Body of pancreas (tissue), 4 donors: ENCODE data around the gene ACTL8. TPM values are rescaled to one million over a fixed set of nuclear protein-coding genes. Genes with fewer than 3 reads are reported as not detected.

Experiments used
- ATAC-seq: fragments of 150-250 bp; one replicate; pipeline ENCODE4 v1.9.1; 2016
- DNase-seq, 4 donors: peaks; one replicate each; pipeline ENCODE4 v3.0.0-alpha.2; 2019
- H3K27ac ChIP-seq, 4 donors: fragments of 200-600 bp; sonication (generic); 1 replicate in 3 of 4; 2 replicates in 1 of 4; pipeline versions ENCODE4 v1.5.1 to v1.6.1; 2016 to 2019; ENCODE audit warnings: mild to moderate bottlenecking in 1 of 4, mixed read lengths in 1 of 4, moderate library complexity in 1 of 4
- H3K27me3 ChIP-seq, 2 donors: fragments of 200-600 bp; sonication (generic); one replicate each; pipeline ENCODE4 v1.6.0; 2016; ENCODE audit warnings: mild to moderate bottlenecking in 1 of 2
- H3K36me3 ChIP-seq, 2 donors: fragments of 200-600 bp; sonication (generic); replicated peaks in 1 of 2; 2 replicates each; pipeline ENCODE4 v1.5.1; 2016; ENCODE audit warnings: low read depth in 2 of 2; ENCODE audit not compliant: insufficient read depth in 1 of 2
- H3K4me1 ChIP-seq: fragments of 200-600 bp; sonication (generic); one replicate; pipeline ENCODE4 v1.6.0; 2016
- H3K4me3 ChIP-seq, 2 donors: fragments of 200-600 bp; sonication (generic); 1 replicate in 1 of 2; 2 replicates in 1 of 2; pipeline ENCODE4 v1.5.1; 2016 to 2019
- H3K9me3 ChIP-seq, 3 donors: fragments of 200-600 bp; sonication (generic); 1 replicate in 2 of 3; 2 replicates in 1 of 3; pipeline ENCODE4 v1.5.1; 2016
- POLR2A ChIP-seq, 3 donors: fragments of 450-650 bp; IDR thresholded peaks; one replicate each; pipeline ENCODE4 v1.6.1; 2016; ENCODE audit warnings: antibody characterized with exemption in 3 of 3, mild to moderate bottlenecking in 2 of 3
- WGBS, 2 donors: methylation state at CpG; one replicate each; pipeline ENCODE4 v1.1.5; 2017; 5-methylcytosine and 5-hydroxymethylcytosine counted together
- intact Hi-C: fragments of 100-400 bp; cut with DNase I; formaldehyde crosslinking; loops from one replicate; pipeline ENCODE4 v1.15.1; 2023
- total RNA-seq, 2 donors: library from RNA; depleted of rRNA; stranded (reverse); fragments of >200 nt; gene quantifications; one replicate each; pipeline ENCODE4 v1.1.0, GENCODE V29; 2016
- TF ChIP-seq, protein P1 (sequence below), 7 experiments: fragments of 450-650 bp in 4 of 7; fragments of 200-600 bp in 3 of 7; sonication (generic) in 3 of 7; IDR thresholded peaks; one replicate each; pipeline ENCODE4 v1.5.1; 2016 to 2019; ENCODE audit warnings: antibody characterized with exemption in 7 of 7

The ACTL8 gene
- total RNA-seq, 2 donors from 2014 or later: not detected

- Histone ChIP-seq H3K36me3 (no peaks in the 10 kb centered on the region), H3K27ac (no peak overlapping the region), H3K9me3 (no peaks in the 10 kb centered on the region), H3K27me3 (no peaks in the 10 kb centered on the region), H3K4me1 (no peaks in the 10 kb centered on the region), H3K4me3 (no peak overlapping the region)
- DNase-seq (no peak), ATAC-seq (no peak)
- intact Hi-C loops: no loop called here
- TF ChIP-seq, protein P1, sequence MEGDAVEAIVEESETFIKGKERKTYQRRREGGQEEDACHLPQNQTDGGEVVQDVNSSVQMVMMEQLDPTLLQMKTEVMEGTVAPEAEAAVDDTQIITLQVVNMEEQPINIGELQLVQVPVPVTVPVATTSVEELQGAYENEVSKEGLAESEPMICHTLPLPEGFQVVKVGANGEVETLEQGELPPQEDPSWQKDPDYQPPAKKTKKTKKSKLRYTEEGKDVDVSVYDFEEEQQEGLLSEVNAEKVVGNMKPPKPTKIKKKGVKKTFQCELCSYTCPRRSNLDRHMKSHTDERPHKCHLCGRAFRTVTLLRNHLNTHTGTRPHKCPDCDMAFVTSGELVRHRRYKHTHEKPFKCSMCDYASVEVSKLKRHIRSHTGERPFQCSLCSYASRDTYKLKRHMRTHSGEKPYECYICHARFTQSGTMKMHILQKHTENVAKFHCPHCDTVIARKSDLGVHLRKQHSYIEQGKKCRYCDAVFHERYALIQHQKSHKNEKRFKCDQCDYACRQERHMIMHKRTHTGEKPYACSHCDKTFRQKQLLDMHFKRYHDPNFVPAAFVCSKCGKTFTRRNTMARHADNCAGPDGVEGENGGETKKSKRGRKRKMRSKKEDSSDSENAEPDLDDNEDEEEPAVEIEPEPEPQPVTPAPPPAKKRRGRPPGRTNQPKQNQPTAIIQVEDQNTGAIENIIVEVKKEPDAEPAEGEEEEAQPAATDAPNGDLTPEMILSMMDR (IDR thresholded peaks at IDR 0.05): no peak
- no peak for TF ChIP-seq POLR2A (IDR thresholded peaks at IDR 0.05)
- 47 to 50% methylated on average over 10 of the region's 10 CpGs for WGBS, 2 donors
Measured at GRCh38 chr1:17805869-17806684, 50.9 kb downstream of the ACTL8 start.

DNA sequence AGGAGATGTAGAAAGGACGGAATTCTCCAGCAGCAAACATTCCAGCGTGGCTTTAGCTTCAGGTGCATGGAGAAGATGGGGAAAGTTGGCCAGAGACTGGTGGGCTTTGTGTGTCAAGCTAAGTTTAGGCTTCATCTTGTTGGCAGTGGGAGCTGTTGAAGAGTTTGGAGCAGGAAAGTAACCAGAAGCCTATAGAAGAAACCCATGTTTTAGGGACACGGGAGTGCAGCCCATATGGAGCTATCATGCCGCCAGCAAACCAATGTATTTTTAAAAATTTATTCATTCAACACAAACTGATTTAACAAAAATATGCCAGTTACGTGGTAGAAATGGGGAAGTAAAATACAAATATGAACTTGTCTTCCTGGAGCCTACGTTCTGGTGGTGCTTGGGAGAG is 53.7 kb downstream of the ACTL8 start:
- WGBS, 2 donors: 67 to 70% methylated on average over 6 of the region's 6 CpGs
- intact Hi-C loops: no loop called here
- no peak overlapping the region for H3K4me3 ChIP-seq
- no peak overlapping the region for H3K27ac ChIP-seq
- H3K9me3 ChIP-seq: no peaks in the 10 kb centered on the region
- no peaks in the 10 kb centered on the region for H3K4me1 ChIP-seq
- ATAC-seq (no peak), DNase-seq (no peak)
- H3K36me3 ChIP-seq: no peaks in the 10 kb centered on the region
- H3K27me3 ChIP-seq: no peaks in the 10 kb centered on the region
- no peak for TF ChIP-seq POLR2A (IDR thresholded peaks at IDR 0.05)
- TF ChIP-seq, protein P1 (IDR thresholded peaks at IDR 0.05): no peak

DNA sequence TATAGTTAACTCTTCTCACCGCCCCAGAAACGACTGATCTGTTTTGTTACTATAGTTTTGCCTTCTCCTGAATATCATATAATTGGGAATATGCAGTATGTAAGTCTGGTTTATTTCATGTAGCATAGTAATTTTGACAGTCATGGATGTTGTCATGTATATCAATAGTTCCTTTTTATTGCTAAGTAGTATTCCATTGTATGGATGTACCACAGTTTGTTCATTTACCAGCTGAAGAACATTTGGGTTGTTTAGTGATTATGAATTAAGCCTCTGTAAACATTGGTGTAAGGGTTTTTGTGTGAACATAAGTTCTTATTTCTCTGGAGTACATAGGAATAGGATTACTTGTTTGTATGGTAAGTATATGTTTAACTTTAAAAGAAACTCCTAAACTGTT is 55.5 kb downstream of the ACTL8 start:
- DNase-seq: no peak

DNA sequence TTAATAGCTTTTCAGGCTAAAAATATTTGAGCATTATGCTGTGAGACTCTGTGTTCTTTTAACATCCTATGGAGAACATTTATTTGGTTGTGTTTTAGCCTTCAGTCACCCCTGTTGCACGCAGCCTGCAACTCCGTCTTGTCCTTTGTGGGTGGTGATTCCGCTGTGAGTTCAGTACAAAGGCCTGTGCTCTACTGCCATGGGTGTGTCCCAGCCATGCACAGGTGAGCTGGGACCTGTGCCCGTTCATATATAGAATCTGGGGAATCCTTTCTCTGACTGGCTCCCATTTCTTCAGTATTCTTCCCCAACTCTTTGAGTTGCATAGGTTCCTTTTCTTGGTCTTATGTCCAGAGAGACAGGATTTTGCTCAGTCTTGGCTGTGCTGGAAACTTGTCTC is 61.4 kb downstream of the ACTL8 start:
- ATAC-seq: no peak
- 79 to 83% methylated on average over 4 of the region's 4 CpGs for WGBS, 2 donors
- Histone ChIP-seq H3K27me3 (no peaks in the 10 kb centered on the region), H3K4me3 (no peak overlapping the region), H3K27ac (no peak overlapping the region), H3K36me3 (no peaks in the 10 kb centered on the region), H3K9me3 (no peaks in the 10 kb centered on the region), H3K4me1 (no peaks in the 10 kb centered on the region)
- intact Hi-C loops: no loop called here
- no peak for TF ChIP-seq POLR2A (IDR thresholded peaks at IDR 0.05)
- TF ChIP-seq, protein P1 (IDR thresholded peaks at IDR 0.05): no peak
- no peak for DNase-seq

More for the DNA sequence above, 55.5 kb downstream of the ACTL8 start:
- Histone ChIP-seq H3K27ac (no peak overlapping the region), H3K4me1 (no peaks in the 10 kb centered on the region), H3K4me3 (no peak overlapping the region), H3K27me3 (no peaks in the 10 kb centered on the region), H3K36me3 (no peaks in the 10 kb centered on the region), H3K9me3 (no peaks in the 10 kb centered on the region)
- intact Hi-C loops: no loop called here
- 88 to 100% methylated on average over 2 of the region's 2 CpGs for WGBS, 2 donors
- TF ChIP-seq, protein P1 (IDR thresholded peaks at IDR 0.05): no peak
- no peak for TF ChIP-seq POLR2A (IDR thresholded peaks at IDR 0.05)
- no peak for ATAC-seq
